G401.6 (cell line): ENCODE measurements around the gene VWA8.
"Not testable (repeated sequence)": the region's sequence is repeated elsewhere in the genome, so short reads cannot be mapped to it uniquely, and the experiment has no call there.

Experiments used
- FAIRE-seq: peaks from 2 replicates; lab custom pipeline; 2012; peaks lifted over from hg19 to GRCh38; lab: Jason Lieb, UNC

Gene VWA8

DNA sequence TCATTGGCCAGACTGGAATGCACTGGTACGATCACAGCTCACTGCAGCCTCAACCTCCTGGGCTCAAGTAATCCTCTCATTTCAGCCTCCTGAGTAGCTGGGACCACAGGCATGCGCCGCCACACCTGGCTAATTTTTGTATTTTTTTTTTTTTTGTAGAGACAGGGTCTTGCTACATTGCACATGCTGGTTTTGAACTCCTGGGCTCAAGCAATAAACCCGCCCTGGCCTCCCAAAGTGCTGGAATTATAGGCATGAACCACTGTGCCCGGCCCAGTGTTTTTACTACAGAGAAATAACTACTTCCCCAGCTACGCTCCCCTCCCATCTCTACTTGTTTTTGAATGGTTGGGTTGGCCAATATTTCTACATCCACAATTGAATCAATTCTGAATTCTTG is 381.0 kb downstream of the VWA8 start:
- no peak for FAIRE-seq

DNA sequence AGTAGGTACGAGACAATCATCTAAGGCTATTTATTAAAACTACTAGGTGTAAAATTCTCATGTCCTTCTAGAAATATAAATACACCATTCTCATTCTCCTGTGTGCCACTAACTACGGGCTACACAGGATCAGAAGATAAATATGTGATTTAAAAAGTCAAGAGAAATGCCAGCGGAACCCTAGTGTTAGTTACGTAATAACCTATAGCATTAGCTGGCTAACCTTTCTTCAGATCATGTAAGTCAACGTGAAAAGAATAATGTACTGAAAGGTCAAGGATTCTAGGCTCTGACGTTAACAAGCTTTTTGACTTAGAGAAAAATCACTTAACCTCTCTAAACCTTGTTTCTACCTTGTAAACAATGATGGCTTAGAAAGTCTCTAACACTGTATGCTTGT is 381.7 kb downstream of the VWA8 start:
- FAIRE-seq = no peak

DNA sequence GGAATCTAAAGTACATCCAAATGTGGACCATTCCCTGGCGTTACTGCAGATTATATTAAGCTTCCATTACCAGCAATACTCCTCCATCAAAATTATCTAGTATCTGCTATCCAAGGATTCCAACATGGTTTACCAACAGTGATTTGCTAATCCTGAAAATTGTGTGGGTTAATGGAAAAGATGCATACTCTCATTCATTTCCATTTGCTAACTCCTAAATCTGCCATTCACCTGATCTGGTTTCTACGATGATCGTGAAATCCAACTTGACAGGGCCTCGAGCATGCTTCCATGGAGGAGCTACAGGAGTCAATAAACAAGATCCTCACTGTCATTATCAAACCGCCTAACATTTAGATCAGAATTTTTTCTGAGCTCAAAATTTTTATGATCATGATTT is 382.5 kb downstream of the VWA8 start:
- FAIRE-seq = no peak

DNA sequence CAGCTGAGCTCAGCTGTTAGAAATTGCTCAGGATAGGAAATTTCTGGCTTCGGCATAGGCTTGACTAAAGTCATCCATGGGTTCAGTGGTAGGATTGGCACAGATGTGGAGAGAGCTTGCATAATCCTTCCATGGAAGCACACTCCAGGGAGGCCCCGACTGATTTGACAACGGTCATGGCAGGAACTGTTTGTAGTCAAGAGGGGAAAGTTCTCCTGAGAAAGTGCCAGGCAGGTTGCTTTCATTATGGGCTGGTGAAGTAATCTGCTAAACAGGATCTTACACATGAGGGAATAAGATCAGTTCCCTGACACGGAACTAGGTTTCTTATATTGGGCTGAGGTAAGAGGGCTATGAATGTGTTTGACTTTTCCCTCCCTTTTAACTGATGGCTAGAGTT is 383.5 kb downstream of the VWA8 start:
- FAIRE-seq = no peak

DNA sequence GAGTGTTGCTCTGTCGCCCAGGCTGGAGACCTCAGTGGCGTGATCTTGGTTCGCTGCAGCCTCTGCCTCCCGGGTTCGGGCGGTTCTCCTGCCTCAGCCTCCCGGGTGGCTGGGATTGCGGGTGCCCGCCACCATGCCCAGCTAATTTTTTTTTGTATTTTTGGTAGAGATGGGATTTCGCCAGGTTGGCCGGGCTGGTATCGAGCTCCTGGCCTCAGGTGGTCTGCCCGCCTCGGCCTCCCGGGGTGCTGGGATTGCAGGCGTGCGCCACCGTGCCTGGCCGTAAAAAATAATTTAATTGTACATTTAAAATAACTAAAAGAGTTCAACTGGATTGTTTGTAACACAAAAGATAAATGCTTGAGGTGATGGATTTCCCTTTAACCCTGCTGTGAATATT is 387.3 kb downstream of the VWA8 start:
- FAIRE-seq = not testable (repeated sequence)

DNA sequence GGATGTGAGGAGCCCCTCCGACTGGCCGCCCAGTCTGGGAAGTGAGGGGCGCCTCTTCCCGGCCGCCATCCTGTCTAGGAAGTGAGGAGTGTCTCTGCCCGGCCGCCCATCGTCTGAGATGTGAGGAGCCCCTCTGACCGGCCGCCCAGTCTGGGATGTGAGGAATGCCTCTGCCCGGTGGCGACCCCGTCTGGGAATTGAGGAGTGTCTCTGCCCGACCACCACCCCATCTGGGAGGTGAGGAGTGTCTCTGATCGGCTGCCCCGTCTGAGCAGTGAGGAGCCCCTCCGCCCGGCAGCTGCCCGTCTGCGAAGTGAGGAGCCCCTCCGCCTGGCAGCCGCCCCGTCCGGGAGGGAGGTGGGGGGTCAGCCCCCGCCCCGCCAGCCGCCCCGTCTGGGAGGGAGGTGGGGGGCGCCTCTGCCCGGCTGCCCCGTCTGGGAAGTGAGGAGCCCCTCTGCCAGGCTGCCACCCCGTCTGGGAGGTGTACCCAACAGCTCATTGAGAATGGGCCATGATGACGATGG is 389.0 kb downstream of the VWA8 start:
- not testable (repeated sequence) for FAIRE-seq

DNA sequence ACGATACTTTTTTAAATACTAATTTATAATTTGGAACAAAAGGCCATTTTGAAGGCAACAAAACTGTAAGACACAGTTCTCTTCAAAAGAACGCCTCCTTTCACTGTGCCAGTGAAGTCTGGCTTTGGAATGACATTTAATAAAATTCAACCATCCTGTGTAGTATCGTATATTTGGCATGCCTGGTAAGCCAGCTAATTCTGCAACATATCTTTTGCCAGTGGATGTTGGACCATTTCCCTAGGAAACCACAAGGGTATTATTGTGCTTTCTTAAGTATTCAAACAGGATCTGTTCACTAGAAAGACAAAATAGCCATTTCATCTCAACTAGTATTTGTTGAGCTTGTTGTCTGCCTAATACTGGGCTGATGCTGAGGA is 391.9 kb downstream of the VWA8 start:
- FAIRE-seq = no peak

DNA sequence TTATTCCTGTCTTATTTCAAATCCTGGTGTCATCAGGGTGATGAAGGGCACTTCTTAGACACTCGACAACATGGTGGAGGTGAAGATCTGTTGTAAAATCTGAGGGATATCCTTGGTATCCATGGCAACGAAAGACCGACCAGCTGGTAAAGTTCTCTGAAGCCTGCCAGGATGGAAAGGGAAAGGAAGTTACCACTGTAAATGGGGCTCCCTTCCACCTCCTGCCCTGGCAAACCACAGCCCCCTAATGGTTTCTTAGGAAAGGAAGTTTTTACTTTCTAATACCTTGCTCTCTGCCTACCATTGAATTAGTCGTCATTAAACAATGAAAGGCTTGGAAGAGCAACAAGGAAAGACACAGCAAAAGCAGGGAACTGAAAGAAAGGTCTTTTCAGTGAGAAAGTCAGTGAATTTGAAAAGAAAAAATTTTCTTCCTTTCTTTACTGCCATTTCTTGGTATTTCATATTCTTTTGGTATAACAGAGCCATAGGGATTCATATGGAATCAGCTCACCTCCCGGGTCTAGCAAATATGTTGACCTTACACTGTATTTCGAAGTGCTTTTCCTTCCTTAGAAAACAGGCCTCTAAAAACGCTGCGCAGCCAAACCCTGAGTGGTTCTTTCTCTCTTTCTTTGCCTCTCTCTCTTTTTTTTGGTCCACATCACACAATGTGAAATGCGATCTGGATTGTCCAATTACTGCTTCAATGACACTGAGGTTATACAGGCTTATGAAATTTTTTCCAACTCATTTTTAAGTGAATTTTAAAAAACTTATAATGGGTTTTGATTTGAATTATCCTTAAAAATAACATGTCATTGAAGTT is 392.6 kb downstream of the VWA8 start:
- no peak for FAIRE-seq

DNA sequence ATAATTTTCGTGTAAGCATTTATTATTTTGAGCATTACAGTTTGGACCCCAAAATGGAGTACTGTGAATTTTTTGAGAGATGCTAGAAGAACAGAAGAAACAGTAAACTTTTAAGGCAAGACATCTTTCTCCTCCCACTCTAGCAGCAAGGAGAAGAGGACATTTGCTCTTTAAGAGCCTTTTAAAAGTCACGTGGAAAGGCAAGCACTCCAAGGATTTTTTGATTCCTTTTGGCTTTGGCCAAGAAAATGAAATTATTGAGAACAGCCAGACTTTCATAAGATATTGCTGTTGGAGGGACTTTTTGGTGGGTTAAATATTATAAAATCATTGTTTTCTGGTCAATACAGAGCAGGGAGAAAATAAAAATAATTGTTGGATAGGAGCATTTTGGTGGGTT is 393.5 kb downstream of the VWA8 start:
- no peak for FAIRE-seq

DNA sequence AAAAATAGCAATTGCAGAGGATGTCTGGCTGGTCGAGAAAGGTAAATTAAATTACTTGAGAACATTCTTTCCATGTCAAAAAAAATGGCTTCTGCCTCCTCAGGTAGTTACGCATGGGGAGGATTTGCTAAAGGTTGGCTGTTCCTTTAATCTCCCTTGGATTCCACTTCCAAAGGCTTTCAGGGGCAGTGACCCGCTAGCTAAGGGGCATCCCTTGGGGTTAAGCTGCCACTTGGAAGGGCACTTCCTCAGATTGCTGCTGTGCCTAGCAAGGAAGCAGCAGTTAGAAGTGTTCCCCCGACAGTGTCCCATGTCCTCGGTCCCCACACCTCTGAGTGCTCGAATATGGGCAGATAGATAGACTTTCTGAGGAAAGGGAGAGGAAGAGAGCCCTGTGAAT is 395.1 kb downstream of the VWA8 start:
- FAIRE-seq = no peak

DNA sequence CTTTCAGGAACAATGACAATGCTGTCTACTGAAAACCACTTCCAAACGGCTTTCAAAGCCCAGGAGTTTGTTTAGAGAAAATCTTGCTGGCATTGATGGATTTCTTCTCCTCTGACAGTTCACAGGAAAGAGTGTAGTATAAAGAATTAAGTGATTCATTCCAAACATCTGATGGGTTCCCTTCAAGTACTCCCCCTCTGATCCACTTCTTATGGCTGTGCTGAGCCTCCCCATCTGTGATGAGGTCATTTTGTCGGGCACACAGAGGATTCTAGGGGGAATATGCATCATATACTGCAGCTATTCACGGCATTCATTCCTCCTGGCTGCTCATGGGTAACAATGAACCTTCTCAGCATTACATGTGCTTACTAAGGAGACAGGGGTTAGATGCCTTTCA is 395.7 kb downstream of the VWA8 start:
- no peak for FAIRE-seq

DNA sequence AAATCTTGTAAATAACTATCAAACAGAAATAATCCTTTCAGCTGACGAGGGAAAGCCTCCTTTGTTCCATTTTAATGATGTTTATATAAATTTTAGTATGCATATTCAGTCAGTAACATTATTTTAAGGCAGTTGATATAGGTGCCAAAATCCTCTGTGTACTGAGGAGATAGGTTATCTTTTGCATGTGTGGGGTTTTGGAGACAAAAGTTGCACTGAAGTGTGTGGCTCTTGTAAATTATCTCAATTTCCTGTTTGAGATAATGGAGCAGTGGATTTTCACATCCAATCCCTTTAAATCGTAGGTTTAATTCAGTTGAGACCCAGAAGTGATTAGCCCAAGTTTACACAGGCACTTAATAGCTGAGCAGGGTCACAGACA is 396.9 kb downstream of the VWA8 start:
- no peak for FAIRE-seq

DNA sequence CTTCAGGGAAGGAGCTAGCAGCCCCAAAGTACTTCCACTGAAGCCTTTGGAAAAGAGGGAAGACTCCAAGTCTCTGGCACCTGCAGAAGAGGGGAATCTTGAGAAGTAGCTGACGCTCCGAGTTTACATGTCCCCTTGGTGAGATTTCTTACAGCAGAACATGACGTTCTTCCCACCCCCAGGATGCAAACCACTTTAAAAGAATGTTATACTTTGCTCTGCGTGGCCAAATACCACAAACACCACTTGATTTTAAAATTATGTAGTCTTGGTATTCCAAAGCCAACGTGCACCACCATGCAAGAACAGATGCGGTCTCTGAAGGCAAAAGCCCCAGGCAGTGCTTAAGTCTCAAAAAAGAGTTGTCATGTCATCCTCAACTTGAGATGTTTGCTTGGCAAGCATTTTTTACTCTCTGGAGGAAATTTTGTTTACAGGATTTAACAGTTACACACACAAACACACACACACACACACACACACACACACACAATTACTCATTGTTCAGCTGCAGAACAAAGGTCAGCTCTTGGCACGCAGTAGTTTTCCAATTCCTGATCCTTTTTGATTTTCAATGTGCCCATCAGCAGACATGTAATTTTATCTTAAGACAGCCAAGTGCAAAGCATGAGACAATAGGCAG is 397.4 kb downstream of the VWA8 start:
- no peak for FAIRE-seq

DNA sequence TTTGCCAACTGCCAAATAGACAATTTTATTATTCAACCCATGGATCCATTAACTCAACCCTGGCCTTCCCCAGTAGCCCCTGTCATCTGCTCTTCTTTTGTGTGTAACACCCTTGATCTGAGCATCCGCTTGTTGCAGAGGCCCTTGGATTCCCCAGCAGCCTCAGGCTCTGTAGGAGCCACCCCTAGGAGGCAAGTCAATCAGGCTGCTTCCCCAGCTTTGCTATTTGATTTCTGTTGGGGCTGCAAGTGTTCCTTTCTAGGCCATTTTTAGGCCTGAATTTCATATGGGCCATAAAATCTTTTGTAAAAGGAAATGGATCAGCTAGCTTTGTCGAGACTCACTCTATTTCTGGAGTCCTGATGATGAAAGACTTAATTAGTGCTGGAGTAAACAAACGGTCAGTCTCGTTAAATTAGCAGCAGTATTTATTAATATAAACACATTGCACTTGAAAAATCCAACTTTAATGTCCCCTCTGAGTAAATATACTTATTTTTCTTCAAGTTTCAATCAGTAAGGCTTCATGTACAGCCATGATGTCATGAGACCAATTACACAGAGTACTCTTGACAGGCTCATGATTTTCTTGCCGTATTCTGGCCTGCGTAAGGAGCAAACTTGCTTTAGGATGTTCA is 398.2 kb downstream of the VWA8 start:
- FAIRE-seq = no peak

DNA sequence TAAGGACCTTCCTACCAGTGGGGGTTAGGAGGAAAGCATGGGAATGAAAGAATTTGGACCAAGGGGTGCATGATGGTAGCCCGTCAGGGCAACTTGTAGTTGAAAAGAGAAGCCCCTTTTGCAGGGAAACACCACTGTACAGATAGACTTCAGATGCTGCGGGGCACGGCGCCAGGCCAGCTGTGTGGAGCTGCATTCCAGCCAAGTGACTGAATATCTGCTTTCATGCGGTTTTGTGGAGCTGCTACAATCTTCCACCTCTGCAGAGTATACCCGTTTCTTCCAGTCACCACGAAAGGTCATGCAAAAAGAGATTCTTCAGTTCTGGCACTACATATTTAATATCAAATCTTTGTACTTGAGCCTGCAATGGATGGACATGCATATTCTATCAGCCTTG is 398.8 kb downstream of the VWA8 start:
- no peak for FAIRE-seq

DNA sequence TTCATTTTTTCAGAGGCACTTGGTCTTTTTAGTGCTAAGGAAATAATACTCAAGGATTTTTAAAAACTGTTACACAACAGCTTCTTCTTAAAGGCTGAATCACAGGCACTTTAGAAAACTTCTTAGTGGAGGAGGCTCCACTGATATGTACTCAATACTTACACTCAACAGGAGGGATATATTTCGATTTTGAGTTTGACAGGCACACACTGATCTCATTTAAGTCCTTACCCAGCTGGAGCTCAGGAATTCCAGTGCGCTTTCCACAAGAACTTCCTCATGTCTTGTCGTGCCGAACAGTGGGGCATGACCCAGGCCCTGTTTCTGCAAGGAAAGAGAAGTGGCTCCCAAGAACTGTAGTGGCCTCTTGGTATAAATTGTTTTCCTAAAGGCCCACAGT is 399.7 kb downstream of the VWA8 start:
- no peak for FAIRE-seq

DNA sequence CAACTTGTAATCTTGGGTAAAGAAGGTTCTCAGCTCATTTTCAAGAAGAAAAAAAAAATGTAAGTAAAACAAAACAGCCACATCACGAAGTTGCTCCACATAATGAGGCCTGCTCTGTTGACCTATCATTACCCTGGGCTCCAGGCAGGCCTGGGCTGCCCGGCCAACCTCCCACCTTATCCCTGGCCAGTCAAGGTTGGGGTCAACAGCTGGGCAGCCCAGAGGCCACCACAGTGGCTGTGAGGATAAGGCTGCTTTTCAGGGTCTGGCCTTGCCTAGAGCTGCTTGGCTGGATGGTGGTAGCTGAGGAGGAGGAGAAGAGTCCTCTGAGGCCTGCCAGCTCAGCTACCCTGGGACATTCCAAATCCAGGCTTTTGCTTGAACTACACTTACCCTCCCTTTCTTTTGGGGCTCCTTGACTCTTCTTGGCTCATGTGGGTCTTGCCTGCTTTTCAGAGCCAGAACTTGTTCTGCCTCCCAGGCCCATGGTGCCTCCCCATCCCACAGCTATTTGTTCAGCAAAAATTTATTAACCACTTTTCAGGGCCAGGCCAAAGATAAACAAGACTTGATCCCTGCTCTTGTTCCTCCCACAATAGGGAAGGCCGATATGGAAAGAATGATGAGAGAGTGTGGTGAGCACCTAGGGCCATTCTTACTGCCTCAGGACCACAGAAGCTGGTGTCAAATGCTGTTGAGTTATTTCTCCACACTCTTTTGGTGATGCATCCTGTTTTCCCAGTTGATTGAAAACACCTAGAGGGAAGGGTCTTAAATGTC is 401.9 kb downstream of the VWA8 start:
- no peak for FAIRE-seq

DNA sequence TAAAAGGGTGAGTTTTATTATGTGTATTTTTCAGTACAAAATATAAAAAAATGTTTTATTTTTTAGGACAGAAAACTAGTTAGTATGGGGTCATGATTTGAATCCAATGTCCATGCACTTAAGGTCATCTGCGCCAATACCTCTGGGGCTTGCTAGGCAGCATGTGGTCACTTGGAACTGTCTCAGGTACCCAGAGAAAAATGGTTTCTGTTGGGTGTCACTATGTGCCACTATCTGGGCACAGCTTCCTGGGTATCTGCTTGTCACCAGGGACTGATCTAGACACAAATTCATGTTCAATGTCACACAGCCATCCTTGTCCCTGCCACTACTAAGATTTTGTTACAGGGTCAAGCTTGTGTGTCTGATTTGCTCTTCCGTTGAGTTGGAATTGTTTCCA is 403.2 kb downstream of the VWA8 start:
- no peak for FAIRE-seq

DNA sequence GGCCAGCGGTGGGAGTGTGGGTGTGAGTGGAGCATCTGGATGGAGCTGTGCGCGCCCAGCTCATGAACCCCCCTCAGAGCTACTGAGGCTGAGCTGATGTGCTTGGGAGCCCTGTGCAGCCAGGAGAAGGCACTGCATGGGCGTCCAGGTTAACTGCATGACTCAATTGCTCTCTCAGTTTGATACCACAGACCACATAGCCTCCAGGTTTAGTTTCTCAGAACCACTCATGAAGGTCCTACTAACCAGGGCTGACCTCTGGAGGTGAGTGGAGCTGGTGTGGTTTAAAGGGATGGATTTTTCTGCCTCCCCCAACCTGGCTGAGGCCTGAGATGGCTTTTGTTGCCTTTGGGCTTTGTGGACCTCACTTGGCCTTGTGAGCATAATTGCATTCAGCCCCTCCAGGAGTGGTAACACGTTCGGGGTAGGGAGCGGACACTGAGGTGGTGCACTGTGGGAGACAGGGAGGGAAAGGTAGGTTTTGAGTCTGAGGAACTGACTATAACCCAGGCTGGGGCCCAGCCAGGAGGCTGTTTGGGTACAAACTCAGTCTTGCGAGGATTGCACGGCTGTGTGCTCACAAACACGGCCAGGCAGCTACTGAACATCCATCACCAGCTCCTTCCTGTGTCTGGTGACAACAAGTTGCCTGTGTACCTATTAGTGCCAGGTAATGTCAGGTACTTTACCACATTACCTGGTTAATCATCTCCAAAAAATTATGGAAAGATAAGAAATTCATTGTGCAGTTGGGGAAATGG is 406.1 kb downstream of the VWA8 start:
- no peak for FAIRE-seq

DNA sequence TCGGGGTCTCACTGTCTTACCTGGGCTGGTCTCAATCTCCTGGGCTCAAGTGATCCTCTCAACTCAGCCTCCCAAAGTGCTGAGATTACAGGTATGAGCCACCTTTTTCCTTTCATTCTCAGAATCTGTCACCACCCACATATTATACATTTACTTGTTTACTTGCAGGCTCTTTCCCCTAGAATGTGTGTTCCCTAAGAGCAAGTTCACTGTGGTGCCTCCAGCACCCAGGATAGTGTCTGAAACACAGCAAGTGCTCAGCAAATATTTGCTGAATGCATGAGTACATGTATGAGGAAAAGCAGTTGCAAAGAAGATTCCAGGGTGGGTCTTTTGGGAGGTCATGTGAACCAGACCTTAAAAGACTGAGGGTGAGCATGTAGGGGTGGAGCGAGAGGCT is 406.7 kb downstream of the VWA8 start:
- FAIRE-seq = no peak

DNA sequence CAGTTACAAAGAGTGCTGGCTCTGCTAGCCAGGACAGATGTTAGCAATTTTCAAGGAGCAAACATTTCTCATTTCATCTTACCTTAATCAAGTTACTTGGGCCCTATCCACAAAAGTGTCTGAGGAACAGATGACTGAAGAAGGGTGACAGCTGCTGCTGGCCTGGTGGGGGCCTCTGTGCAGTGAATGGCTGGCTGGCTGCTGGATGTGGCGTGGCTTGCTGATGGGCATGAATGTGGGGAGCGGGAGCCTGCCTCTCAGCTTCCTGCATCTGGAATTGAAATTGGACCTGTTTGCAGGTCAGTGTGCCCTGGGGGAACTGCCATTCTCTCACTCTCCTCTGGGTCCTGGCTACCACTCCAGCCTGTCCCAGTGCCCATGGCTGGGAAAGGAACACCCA is 408.9 kb downstream of the VWA8 start:
- FAIRE-seq = no peak

DNA sequence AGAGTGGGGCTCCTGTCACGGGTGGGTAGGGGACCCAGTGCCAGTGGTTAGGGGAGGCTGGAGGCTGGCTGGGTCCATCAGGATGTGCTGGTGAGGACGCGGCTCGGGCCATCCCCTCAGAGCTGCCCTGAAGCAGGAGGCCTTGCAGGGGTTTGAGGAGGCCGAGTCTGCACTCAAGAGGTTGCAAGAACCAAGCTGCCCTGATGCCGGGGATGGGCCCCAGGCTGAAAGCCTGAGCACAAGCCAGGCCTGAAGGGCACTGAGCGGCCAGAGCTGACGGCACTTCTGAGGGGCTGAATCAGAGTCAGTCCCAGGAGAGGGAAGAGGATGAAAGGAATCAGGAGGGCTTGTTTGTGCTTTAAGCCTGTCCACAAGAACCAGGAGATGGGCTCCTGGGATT is 410.6 kb downstream of the VWA8 start:
- no peak for FAIRE-seq
